Tibial nerve (tissue), 4 donors: ENCODE measurements around the gene SECTM1.

Source experiments
- CTCF ChIP-seq, 5 experiments: fragments of 200-600 bp in 3 of 5; fragments of 450-650 bp in 2 of 5; sonication (generic) in 3 of 5; IDR thresholded peaks; one replicate each; pipeline ENCODE4 v1.5.1; 2016 to 2019; ENCODE audit warnings: antibody characterized with exemption in 5 of 5, mild to moderate bottlenecking in 3 of 5, moderate library complexity in 2 of 5
- EP300 ChIP-seq, 2 donors: sonication (generic); formaldehyde crosslinking; IDR thresholded peaks; one replicate each; pipeline ENCODE4 v1.6.1; 2017; ENCODE audit warnings: antibody characterized with exemption in 2 of 2, mild to moderate bottlenecking in 1 of 2
- POLR2A ChIP-seq, 2 donors: fragments of 450-650 bp; IDR thresholded peaks; one replicate each; pipeline ENCODE4 v1.6.1; 2017; ENCODE audit warnings: antibody characterized with exemption in 2 of 2, mild to moderate bottlenecking in 2 of 2, moderate library complexity in 2 of 2

GRCh38 chr17:82310877-82311276 lies 22.7 kb downstream of the SECTM1 start:
- TF ChIP-seq CTCF (IDR thresholded peaks at IDR 0.05) (no peak), POLR2A (IDR thresholded peaks at IDR 0.05) (no peak), EP300 (IDR thresholded peaks at IDR 0.05) (no peak)
